A673 (cell line): ENCODE data around the gene PARD3. TPM values are rescaled to one million over a fixed set of nuclear protein-coding genes. Genes with fewer than 3 reads are reported as not detected.
"Not testable (repeated sequence)": the region's sequence is repeated elsewhere in the genome, so short reads cannot be mapped to it uniquely, and the experiment has no call there.

Source experiments
- BruUV-seq: library from RNA; stranded (reverse); fragments of 400-500 nt; replicated peaks from 2 replicates; lab custom pipeline; 2021; lab: Mats Ljungman, UMichigan
- CTCF ChIA-PET: fragments of 300-600 bp; sonication (Branson Sonifier 250); formaldehyde crosslinking; loops from one replicate; lab custom pipeline; 2022; ENCODE audit warnings: antibody characterized with exemption; lab: Charles Lee
- POLR2A ChIA-PET: fragments of 300-600 bp; sonication (Branson Sonifier 250); formaldehyde crosslinking; loops from one replicate; lab custom pipeline; 2022; ENCODE audit warnings: antibody characterized with exemption; ENCODE audit not compliant: low non-redundant PET; lab: Charles Lee
- DNase-seq: peaks from one replicate; pipeline ENCODE4 v3.0.0-alpha.2; 2015; ENCODE audit warnings: low spot score
- H3K27ac ChIP-seq: fragments of 200-600 bp; sonication (generic); 2 replicates; pipeline ENCODE4 v1.5.1; 2016; ENCODE audit warnings: mixed run types, low read depth, mild to moderate bottlenecking, mixed read lengths, antibody characterized with exemption, low read length; ENCODE audit not compliant: poor library complexity, severe bottlenecking
- H3K27me3 ChIP-seq: fragments of 200-600 bp; sonication (generic); replicated peaks from 2 replicates; pipeline ENCODE4 v1.6.1; 2017; ENCODE audit warnings: mixed run types, low read depth, mild to moderate bottlenecking, mixed read lengths, antibody characterized with exemption, low read length; ENCODE audit not compliant: insufficient read depth, poor library complexity
- H3K36me3 ChIP-seq: fragments of 200-600 bp; sonication (generic); 2 replicates; pipeline ENCODE4 v1.6.1; 2016; ENCODE audit warnings: mixed run types, mild to moderate bottlenecking, mixed read lengths, antibody characterized with exemption, low read length; ENCODE audit not compliant: insufficient read depth, poor library complexity, severe bottlenecking
- H3K4me1 ChIP-seq: fragments of 200-600 bp; sonication (generic); 2 replicates; pipeline ENCODE4 v1.6.1; 2017; ENCODE audit warnings: mixed run types, mild to moderate bottlenecking, mixed read lengths, antibody characterized with exemption, low read length; ENCODE audit not compliant: insufficient read depth, poor library complexity, severe bottlenecking
- H3K4me3 ChIP-seq: fragments of 200-600 bp; sonication (generic); 2 replicates; pipeline ENCODE4 v1.5.1; 2016; ENCODE audit warnings: low read depth, mixed run types, mild to moderate bottlenecking, mixed read lengths, low read length; ENCODE audit not compliant: poor library complexity, severe bottlenecking
- H3K9me3 ChIP-seq: fragments of 200-600 bp; sonication (generic); 2 replicates; pipeline ENCODE4 v1.6.1; 2016; ENCODE audit warnings: mixed run types, low read depth, mild to moderate bottlenecking, mixed read lengths, antibody characterized with exemption, low read length; ENCODE audit not compliant: poor library complexity, severe bottlenecking
- EZH2 ChIP-seq: fragments of 200-600 bp; sonication (generic); IDR thresholded peaks from 2 replicates; pipeline ENCODE4 v1.6.1; 2017; ENCODE audit warnings: borderline replicate concordance, low read depth, mild to moderate bottlenecking, mixed read lengths, antibody characterized with exemption, low read length; ENCODE audit not compliant: poor library complexity, severe bottlenecking
- intact Hi-C: fragments of 100-400 bp; cut with micrococcal nuclease; formaldehyde crosslinking; loops from one replicate; pipeline ENCODE4 v1.10.0; 2022; ENCODE audit not compliant: unreplicated experiment
- total RNA-seq: library from RNA; stranded (reverse); gene quantifications from 2 replicates; pipeline ENCODE4 v1.2.3, GENCODE V29; 2021
- TF ChIP-seq, protein P1 (sequence below): fragments of 300-800, 200-600 bp; sonication (generic); conservative IDR thresholded peaks from 2 replicates; pipeline ENCODE4 v1.5.1; 2017; ENCODE audit warnings: low read depth, mild to moderate bottlenecking, antibody characterized with exemption, low read length, moderate library complexity, mixed read lengths

The PARD3 gene
- total RNA-seq, 1 experiment from 2014 or later = 28.0 TPM

DNA sequence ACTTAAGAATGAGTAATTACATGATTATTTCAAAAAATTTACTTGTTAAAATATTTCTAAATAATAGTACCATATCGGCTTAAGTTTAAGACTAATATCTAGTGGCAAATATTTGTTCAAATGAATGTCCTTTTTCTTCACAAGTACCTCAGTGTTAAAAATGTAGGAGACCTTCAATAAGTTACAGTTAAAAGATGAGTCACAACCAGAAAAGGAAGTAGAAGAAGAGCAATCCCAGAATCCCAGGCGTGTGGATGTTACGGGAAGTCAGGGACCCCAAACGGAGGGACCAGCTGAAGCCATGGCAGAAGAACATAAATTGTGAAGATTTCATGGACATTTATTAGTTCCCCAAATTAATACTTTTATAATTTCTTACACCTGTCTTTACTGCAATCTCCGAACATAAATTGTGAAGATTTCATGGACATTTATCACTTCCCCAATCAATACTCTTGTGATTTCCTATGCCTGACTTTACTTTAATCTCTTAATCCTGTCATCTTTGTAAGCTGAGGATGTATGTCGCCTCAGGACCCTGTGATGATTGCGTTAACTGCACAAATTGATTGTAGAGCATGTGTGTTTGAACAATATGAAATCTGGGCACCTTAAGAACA is 388.4 kb downstream of the PARD3 start:
- H3K9me3 ChIP-seq, DNase-seq, intact Hi-C loops, H3K4me3 ChIP-seq, CTCF ChIA-PET, H3K36me3 ChIP-seq, H3K27ac ChIP-seq, BruUV-seq, POLR2A ChIA-PET, H3K27me3 ChIP-seq: not testable (repeated sequence)
- H3K4me1 ChIP-seq = peaks cover 20% of the 10 kb centered on the region

DNA sequence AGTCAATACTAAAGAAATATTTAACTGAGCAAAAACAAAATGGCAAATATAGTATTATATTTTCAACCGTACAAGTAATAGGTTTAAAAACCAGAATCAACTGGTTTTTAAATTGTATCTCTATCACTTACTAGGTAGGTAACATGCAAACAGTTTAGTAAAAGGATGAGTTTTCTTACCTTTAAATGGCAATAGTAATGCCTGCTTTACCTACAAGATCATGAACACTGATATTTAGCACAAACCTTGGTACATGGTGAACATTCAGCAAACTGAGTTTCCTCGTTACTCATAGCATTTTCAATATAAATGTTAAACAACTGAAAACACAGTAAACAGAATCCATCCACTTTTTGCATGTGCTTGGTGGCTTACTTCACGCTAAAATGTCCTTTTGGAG is 389.1 kb downstream of the PARD3 start:
- CTCF ChIA-PET = no interaction called here
- BruUV-seq = no TSS peak
- H3K4me3 ChIP-seq = no peak overlapping the region
- intact Hi-C loops = no loop called here
- no peaks in the 10 kb centered on the region for H3K9me3 ChIP-seq
- no peak overlapping the region for H3K27ac ChIP-seq
- no peak for DNase-seq
- TF ChIP-seq, protein P1, sequence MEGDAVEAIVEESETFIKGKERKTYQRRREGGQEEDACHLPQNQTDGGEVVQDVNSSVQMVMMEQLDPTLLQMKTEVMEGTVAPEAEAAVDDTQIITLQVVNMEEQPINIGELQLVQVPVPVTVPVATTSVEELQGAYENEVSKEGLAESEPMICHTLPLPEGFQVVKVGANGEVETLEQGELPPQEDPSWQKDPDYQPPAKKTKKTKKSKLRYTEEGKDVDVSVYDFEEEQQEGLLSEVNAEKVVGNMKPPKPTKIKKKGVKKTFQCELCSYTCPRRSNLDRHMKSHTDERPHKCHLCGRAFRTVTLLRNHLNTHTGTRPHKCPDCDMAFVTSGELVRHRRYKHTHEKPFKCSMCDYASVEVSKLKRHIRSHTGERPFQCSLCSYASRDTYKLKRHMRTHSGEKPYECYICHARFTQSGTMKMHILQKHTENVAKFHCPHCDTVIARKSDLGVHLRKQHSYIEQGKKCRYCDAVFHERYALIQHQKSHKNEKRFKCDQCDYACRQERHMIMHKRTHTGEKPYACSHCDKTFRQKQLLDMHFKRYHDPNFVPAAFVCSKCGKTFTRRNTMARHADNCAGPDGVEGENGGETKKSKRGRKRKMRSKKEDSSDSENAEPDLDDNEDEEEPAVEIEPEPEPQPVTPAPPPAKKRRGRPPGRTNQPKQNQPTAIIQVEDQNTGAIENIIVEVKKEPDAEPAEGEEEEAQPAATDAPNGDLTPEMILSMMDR = no peak
- no peak for TF ChIP-seq EZH2
- no peaks in the 10 kb centered on the region for H3K27me3 ChIP-seq
- no peaks in the 10 kb centered on the region for H3K36me3 ChIP-seq
- H3K4me1 ChIP-seq = peaks cover 19% of the 10 kb centered on the region
- POLR2A ChIA-PET = no interaction called here

DNA sequence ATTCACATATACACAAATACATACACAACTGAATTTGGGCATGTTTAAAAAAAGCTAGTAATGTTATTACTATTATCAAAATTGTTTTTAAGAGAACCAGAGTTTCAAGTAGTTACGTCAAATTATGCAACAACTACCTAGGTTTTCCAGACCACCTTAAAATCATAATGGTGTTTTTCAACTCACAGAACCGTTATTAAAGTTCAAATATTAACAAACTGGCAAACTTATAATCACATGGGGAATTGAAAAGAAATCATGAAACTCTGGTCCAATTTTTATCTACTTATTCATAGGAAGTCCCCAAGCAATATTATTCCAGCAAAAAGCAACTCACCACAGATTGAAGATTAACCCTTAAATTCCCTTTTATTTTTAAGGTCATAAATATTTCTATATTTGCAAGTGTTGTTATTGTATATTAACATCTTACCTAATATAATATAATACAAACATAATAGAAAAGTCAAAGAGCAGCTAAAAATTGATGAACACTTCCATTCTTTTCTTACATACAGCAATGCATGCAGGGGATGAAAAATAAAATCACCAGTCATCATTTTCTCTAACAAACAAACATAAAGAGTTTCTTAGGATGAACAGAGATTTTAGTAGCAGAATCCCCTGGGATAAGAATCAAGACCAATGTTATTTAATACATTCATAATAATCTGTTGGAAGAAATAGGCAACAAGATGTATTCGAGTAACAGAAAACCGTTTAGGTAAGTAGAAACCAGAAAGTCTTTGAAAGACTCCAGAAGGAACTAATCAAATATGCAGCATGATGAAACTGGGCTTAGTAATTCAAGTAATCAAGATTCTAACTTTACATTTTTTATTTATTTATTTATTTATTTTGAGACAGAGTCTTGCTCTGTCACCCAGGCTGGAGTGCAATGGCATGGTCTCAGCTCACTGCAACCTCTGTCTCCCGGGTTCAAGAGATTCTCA is 391.1 kb downstream of the PARD3 start:
- Histone ChIP-seq H3K27ac (no peak overlapping the region), H3K9me3 (no peaks in the 10 kb centered on the region), H3K27me3 (no peaks in the 10 kb centered on the region), H3K36me3 (no peaks in the 10 kb centered on the region), H3K4me3 (no peak overlapping the region), H3K4me1 (peaks cover 6% of the 10 kb centered on the region)
- POLR2A ChIA-PET = no interaction called here
- CTCF ChIA-PET = no interaction called here
- intact Hi-C loops = no loop called here
- BruUV-seq = no TSS peak
- TF ChIP-seq, protein P1 = no peak
- TF ChIP-seq EZH2 = no peak
- DNase-seq = no peak
